Heart right ventricle (tissue), 16 donors: ENCODE results near the gene PRDM16. TPM values are rescaled to one million over a fixed set of nuclear protein-coding genes. Genes with fewer than 3 reads are reported as not detected.

Source experiments
- ATAC-seq, 8 donors: fragments of 200-7000 bp; cut with Tn5 transposase; one replicate each; pipeline ENCODE4 v1.9.1; 2020; ENCODE audit warnings: mild to moderate bottlenecking in 8 of 8, moderate library complexity in 8 of 8, moderate number of reproducible peaks in 1 of 8
- DNase-seq, 2 donors: peaks; one replicate each; pipeline ENCODE4 v3.0.0-alpha.2; 2020
- H3K27ac ChIP-seq, 10 donors: fragments of 200-600 bp; sonication (generic) in 2 of 10; one replicate each; pipeline versions ENCODE4 v1.5.0 to v1.8.0; 2020 to 2022; ENCODE audit warnings: mild to moderate bottlenecking in 3 of 10
- H3K27me3 ChIP-seq, 7 donors: fragments of 200-600 bp; one replicate each; pipeline ENCODE4 v1.8.0; 2021 to 2022; ENCODE audit warnings: mild to moderate bottlenecking in 2 of 7
- H3K36me3 ChIP-seq, 9 donors: fragments of 200-600 bp; sonication (generic) in 1 of 9; one replicate each; pipeline versions ENCODE4 v1.5.0 to v1.8.0; 2020 to 2022; ENCODE audit warnings: mild to moderate bottlenecking in 2 of 9
- H3K4me1 ChIP-seq, 9 donors: fragments of 200-600 bp; sonication (generic) in 1 of 9; one replicate each; pipeline versions ENCODE4 v1.5.0 to v1.8.0; 2020 to 2022; ENCODE audit warnings: mild to moderate bottlenecking in 4 of 9
- H3K4me3 ChIP-seq, 10 donors: fragments of 200-600 bp; sonication (generic) in 2 of 10; one replicate each; pipeline versions ENCODE4 v1.5.0 to v1.8.0; 2020 to 2022; ENCODE audit warnings: mild to moderate bottlenecking in 7 of 10, moderate library complexity in 2 of 10
- H3K9me3 ChIP-seq, 11 donors: fragments of 200-600 bp in 10 of 11; sonication (generic) in 2 of 11; one replicate each; pipeline versions ENCODE4 v1.5.0 to v1.8.0; 2013 to 2022; ENCODE audit warnings: mild to moderate bottlenecking in 2 of 11, control low read depth in 1 of 11, moderate library complexity in 1 of 11
- WGBS, 2 donors: extraction: QIAGEN DNeasy Blood & Tissue Kit; methylation state at CpG; one replicate each; pipeline ENCODE4 v1.1.7; 2013; ENCODE audit warnings: inconsistent platforms in 1 of 2; 5-methylcytosine and 5-hydroxymethylcytosine counted together
- intact Hi-C, 10 donors: fragments of 100-400 bp; cut with DNase I; formaldehyde crosslinking; loops; one replicate each; pipeline versions ENCODE4 v1.11.1 to v1.14.2; 2022
- polyA plus RNA-seq, 2 donors: library from polyadenylated mRNA; stranded (reverse); fragments of 200-250 nt; gene quantifications; one replicate each; pipeline ENCODE4 v1.2.3, GENCODE V29; 2013
- total RNA-seq, 10 donors: library from RNA; stranded (reverse); fragmentation: NEBNext Ultra II Directional in 3 of 10; extraction: Animal tissue kit (Norgen Biotek cat#: 25700) in 3 of 10; gene quantifications; one replicate each; pipeline versions ENCODE4 v1.2.1 to v1.2.4, GENCODE V29; 2021 to 2023
- TF ChIP-seq, protein P1 (sequence below), 9 donors: fragments of 200-600 bp; sonication (generic) in 2 of 9; IDR thresholded peaks; one replicate each; pipeline versions ENCODE4 v1.5.0 to v1.8.0; 2021 to 2022; ENCODE audit warnings: antibody characterized with exemption in 9 of 9, mild to moderate bottlenecking in 5 of 9, moderate library complexity in 1 of 9
- donor health status: Arrhythmogenic right ventricular cardiomyopathy.
- donor health status: ischemic (EF 13 %, LVEDD 7.1; RV severe dilation, severe dysfunction).
- donor health status: healthy with polysubstance abuse.
- donor health status: DM: no; HTN: yes; CAD: no.
- donor health status: DM: no; HTN: no; CAD: no.
- donor health status: ischemic (EF 25% LVEDD 6.9; RV normal size, moderate dysfunction).
- donor health status: ischemic (EF 25% LVEDD 5.7; RV mildly dilated, moderate dysfunction).
- donor health status: healthy.
- donor health status: DM: yes; HTN: yes; CAD: no.
- donor health status: Ischemic cardiomyopathy.
- donor health status: ischemic (EF 35%, LVEDD 5.7; RV mildly dilated, moderate dysfunction).
- donor health status: nonischemic (EF 11% LVEDD 7.7; RV severe dilation, severe dysfunction).
- donor health status: DM: yes; HTN: yes; CAD: no.
- donor health status: PGD.
- donor health status: ischemic (EF 29% LVEDD 5.4; RV normal size, mild dysfunction).
- donor health status: nonischemic (EF 23%, LVEDD 6.1; RV moderate dilation, normal function).

The PRDM16 gene
- total and polyA plus RNA-seq, 12 donors: 4.1 to 25.9 (median 14.8) TPM

DNA sequence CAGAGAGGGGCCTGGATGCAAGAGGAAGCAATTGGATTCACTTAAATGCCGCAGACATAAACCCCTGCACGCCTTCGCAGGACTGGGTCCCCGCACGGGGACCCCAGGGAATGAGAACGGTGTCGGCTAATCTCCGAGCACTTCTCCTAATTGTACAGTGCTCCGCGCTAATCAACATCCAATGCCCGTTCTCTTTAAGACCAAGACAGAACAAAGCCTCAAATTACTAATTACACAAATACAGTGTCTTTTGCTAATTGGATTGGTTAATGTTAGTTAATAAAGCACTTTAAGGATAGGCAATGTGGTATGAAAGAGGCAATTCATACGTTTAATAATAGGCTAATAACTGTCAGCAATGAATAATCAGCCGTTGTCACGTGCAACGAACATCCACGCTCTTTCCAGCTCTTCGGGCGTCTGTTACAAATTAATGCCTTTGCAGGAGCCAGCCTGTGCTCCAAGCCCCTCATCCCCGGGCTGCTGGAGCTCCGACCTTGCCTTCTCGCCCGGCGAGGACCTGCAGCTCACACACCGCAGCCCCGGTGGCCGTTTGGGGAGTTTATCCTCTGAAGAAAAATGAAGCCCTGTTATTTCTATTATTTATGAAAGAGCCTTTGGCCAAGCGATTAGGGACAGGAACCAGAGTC lies 157.8 kb downstream of the PRDM16 start:
- TF ChIP-seq, protein P1, sequence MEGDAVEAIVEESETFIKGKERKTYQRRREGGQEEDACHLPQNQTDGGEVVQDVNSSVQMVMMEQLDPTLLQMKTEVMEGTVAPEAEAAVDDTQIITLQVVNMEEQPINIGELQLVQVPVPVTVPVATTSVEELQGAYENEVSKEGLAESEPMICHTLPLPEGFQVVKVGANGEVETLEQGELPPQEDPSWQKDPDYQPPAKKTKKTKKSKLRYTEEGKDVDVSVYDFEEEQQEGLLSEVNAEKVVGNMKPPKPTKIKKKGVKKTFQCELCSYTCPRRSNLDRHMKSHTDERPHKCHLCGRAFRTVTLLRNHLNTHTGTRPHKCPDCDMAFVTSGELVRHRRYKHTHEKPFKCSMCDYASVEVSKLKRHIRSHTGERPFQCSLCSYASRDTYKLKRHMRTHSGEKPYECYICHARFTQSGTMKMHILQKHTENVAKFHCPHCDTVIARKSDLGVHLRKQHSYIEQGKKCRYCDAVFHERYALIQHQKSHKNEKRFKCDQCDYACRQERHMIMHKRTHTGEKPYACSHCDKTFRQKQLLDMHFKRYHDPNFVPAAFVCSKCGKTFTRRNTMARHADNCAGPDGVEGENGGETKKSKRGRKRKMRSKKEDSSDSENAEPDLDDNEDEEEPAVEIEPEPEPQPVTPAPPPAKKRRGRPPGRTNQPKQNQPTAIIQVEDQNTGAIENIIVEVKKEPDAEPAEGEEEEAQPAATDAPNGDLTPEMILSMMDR (IDR thresholded peaks at IDR 0.05): no peak
- no peak overlapping the region for H3K4me3 ChIP-seq
- WGBS, 2 donors: 82 to 86% methylated on average over 27 of the region's 27 CpGs
- H3K36me3 ChIP-seq: no peaks in the 10 kb centered on the region
- intact Hi-C loops: loop anchor here in 1 of 10 donors (5.0 kb wide), 1 partner anchor 40 kb away; no protein-coding TSS in a partner anchor
- no peak overlapping the region for H3K27ac ChIP-seq
- ATAC-seq (no peak), DNase-seq (no peak)
- no peaks in the 10 kb centered on the region for H3K9me3 ChIP-seq
- peaks cover 0 to 17% (median 9%) of the 10 kb centered on the region in 9 donors for H3K4me1 ChIP-seq
- peaks cover 0 to 16% (median 4%) of the 10 kb centered on the region in 7 donors for H3K27me3 ChIP-seq

DNA sequence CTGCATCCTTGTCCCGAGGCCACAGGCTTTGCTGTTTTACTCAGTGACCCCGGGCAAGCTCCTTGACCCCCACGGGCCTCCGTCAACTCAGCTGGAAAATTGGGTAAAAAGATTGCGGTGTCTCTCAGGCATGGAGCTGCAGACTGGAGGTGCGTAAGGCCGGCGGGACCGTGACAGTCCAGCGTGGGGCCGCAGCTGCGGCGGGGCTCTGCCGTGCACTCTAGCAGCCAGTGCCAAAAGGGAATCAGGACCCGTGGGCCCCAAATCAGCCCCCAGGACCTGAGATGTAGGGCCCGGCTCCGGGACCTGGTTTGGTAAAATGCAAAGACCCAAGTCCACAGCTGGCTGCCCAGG lies 158.3 kb downstream of the PRDM16 start:
- 86% methylated on average over 17 of the region's 17 CpGs for WGBS, 2 donors
- Histone ChIP-seq H3K27me3 (peaks cover 0 to 16% (median 4%) of the 10 kb centered on the region in 7 donors), H3K4me1 (peaks cover 0 to 12% (median 4%) of the 10 kb centered on the region in 9 donors), H3K27ac (no peak overlapping the region), H3K4me3 (no peak overlapping the region), H3K36me3 (no peaks in the 10 kb centered on the region), H3K9me3 (no peaks in the 10 kb centered on the region)
- ATAC-seq (no peak), DNase-seq (no peak)
- TF ChIP-seq, protein P1 (IDR thresholded peaks at IDR 0.05): no peak
- intact Hi-C loops: loop anchor here in 1 of 10 donors (5.0 kb wide), 1 partner anchor 40 kb away; no protein-coding TSS in a partner anchor

DNA sequence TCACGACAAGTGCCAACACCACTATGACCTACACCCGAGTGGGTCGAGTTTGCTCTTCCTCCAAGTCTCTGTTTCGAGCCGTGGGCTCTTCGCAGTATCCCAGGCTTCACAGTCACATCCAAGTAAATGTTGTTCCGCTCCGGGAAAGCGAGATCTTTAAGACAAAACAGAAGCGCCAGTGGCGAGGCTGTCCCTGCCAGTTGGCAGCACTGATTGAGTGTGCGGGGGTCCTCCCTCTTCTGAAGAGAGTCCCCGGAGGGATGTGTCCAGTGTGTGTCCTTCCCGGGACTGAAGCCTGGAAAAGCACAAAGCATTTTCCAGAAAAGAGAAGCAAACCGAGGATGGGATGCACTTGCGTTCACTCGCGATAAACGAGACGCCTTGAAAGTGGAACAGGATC lies 158.9 kb downstream of the PRDM16 start:
- Histone ChIP-seq H3K36me3 (no peaks in the 10 kb centered on the region), H3K27ac (no peak overlapping the region), H3K4me1 (peaks cover 0 to 6% (median 0%) of the 10 kb centered on the region in 9 donors), H3K4me3 (no peak overlapping the region), H3K27me3 (peaks cover 0 to 16% (median 4%) of the 10 kb centered on the region in 7 donors), H3K9me3 (no peaks in the 10 kb centered on the region)
- intact Hi-C loops: loop anchor here in 1 of 10 donors (5.0 kb wide), 1 partner anchor 39 kb away; no protein-coding TSS in a partner anchor
- 87 to 89% methylated on average over 20 of the region's 20 CpGs for WGBS, 2 donors
- no peak for ATAC-seq
- TF ChIP-seq, protein P1 (IDR thresholded peaks at IDR 0.05): no peak
- no peak for DNase-seq

DNA sequence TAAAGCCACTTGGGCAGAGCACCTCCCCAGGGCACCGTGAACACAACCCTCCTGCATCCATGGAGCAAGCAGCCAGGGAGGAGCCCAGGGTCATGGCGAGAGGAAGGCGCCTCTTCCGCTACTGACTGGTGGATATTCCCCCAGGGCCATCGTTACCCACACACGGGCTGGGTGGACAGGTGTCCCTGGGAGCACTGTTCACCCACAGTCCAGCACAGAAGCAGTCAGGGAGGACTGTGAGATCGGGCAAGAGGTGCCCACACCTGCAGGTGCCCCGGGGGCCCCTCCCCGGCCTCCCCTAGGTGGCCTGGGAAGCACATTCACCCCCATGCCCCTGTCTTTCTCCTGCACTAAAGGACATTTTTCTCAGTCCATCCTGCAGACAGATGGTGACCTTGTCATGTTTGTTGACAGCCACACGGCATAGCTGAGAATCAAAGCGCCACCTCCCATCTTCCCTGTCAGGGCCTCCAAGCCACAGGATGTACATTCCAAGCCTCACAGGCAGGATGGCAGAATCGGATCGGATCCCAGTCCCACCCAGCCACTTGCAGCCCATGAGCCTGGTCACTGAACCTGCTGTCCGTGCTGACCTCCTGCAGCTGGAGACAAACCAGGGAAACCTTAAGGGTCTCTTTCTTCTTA lies 160.2 kb downstream of the PRDM16 start:
- peaks cover 0 to 6% (median 0%) of the 10 kb centered on the region in 9 donors for H3K4me1 ChIP-seq
- TF ChIP-seq, protein P1 (IDR thresholded peaks at IDR 0.05): no peak
- H3K9me3 ChIP-seq: no peaks in the 10 kb centered on the region
- DNase-seq: no peak
- no peak overlapping the region for H3K27ac ChIP-seq
- 64 to 65% methylated on average over 14 of the region's 14 CpGs for WGBS, 2 donors
- intact Hi-C loops: loop anchor here in 1 of 10 donors (5.0 kb wide), 1 partner anchor 38 kb away; no protein-coding TSS in a partner anchor
- H3K4me3 ChIP-seq: no peak overlapping the region
- no peaks in the 10 kb centered on the region for H3K36me3 ChIP-seq
- H3K27me3 ChIP-seq: peaks cover 0 to 16% (median 5%) of the 10 kb centered on the region in 7 donors
- no peak for ATAC-seq
